Trophoblast cell (in vitro differentiated cells and primary cell): ENCODE results near the gene SCN5A.

Source experiments
- DNase-seq, 2 donors: peaks; one replicate each; pipeline ENCODE4 v3.0.0-alpha.2; 2016
- H2AFZ ChIP-seq: 2 replicates; pipeline ENCODE4 v1.6.1; 2013; ENCODE audit warnings: low read length, moderate library complexity, mild to moderate bottlenecking; ENCODE audit not compliant: insufficient read depth, poor library complexity
- H2AK5ac ChIP-seq: 2 replicates; pipeline ENCODE4 v1.6.1; 2013; ENCODE audit warnings: mild to moderate bottlenecking, low read length
- H2BK120ac ChIP-seq: 2 replicates; pipeline ENCODE4 v1.6.1; 2013; ENCODE audit warnings: low read length, mild to moderate bottlenecking, moderate library complexity; ENCODE audit not compliant: insufficient read depth, poor library complexity
- H2BK12ac ChIP-seq: 2 replicates; pipeline ENCODE4 v1.6.1; 2013; ENCODE audit warnings: mild to moderate bottlenecking, low read length, moderate library complexity
- H2BK5ac ChIP-seq: 2 replicates; pipeline ENCODE4 v1.6.1; 2013; ENCODE audit warnings: low read length, low read depth, moderate library complexity, mild to moderate bottlenecking; ENCODE audit not compliant: poor library complexity
- H3K14ac ChIP-seq: 2 replicates; pipeline ENCODE4 v1.6.1; 2013; ENCODE audit warnings: mild to moderate bottlenecking, low read length
- H3K18ac ChIP-seq: 2 replicates; pipeline ENCODE4 v1.6.1; 2013; ENCODE audit warnings: mild to moderate bottlenecking, low read length
- H3K23ac ChIP-seq: 2 replicates; pipeline ENCODE4 v1.6.1; 2013; ENCODE audit warnings: low read length
- H3K27ac ChIP-seq: 2 replicates; pipeline ENCODE4 v1.5.1; 2013; ENCODE audit warnings: low read depth, mild to moderate bottlenecking, inconsistent platforms, low read length, moderate library complexity
- H3K27me3 ChIP-seq: 2 replicates; pipeline ENCODE4 v1.6.1; 2013; ENCODE audit warnings: inconsistent platforms, mild to moderate bottlenecking, low read length, moderate library complexity; ENCODE audit not compliant: insufficient read depth
- H3K36me3 ChIP-seq, 2 experiments: 1 replicate in 1 of 2; 2 replicates in 1 of 2; pipeline ENCODE4 v1.6.1; 2013; ENCODE audit warnings: low read length in 2 of 2, mild to moderate bottlenecking in 2 of 2, moderate library complexity in 1 of 2; ENCODE audit not compliant: insufficient read depth in 2 of 2, control insufficient read depth in 1 of 2
- H3K4ac ChIP-seq: 2 replicates; pipeline ENCODE4 v1.6.1; 2013; ENCODE audit warnings: low read depth, mild to moderate bottlenecking, low read length, moderate library complexity
- H3K4me1 ChIP-seq, 2 experiments: 1 replicate in 1 of 2; 2 replicates in 1 of 2; pipeline ENCODE4 v1.6.1; 2013; ENCODE audit warnings: low read length in 2 of 2, mild to moderate bottlenecking in 2 of 2, moderate library complexity in 1 of 2; ENCODE audit not compliant: insufficient read depth in 2 of 2, control insufficient read depth in 1 of 2
- H3K4me2 ChIP-seq: 2 replicates; pipeline ENCODE4 v1.6.1; 2013; ENCODE audit warnings: inconsistent platforms, mild to moderate bottlenecking, low read length, moderate library complexity
- H3K4me3 ChIP-seq: 2 replicates; pipeline ENCODE4 v1.5.1; 2013; ENCODE audit warnings: mild to moderate bottlenecking, low read depth, low read length, inconsistent platforms
- H3K79me1 ChIP-seq: one replicate; pipeline ENCODE4 v1.6.1; 2013; ENCODE audit warnings: low read length
- H3K79me2 ChIP-seq: 2 replicates; pipeline ENCODE4 v1.6.1; 2013; ENCODE audit warnings: low read length, mild to moderate bottlenecking; ENCODE audit not compliant: control insufficient read depth, insufficient read depth, poor library complexity
- H3K9ac ChIP-seq: 2 replicates; pipeline ENCODE4 v1.6.1; 2013; ENCODE audit warnings: mild to moderate bottlenecking, low read length
- H3K9me3 ChIP-seq: 2 replicates; pipeline ENCODE4 v1.6.1; 2013; ENCODE audit warnings: low read depth, mild to moderate bottlenecking, control low read depth, inconsistent platforms, low read length; ENCODE audit not compliant: insufficient read depth
- H4K12ac ChIP-seq: 2 replicates; pipeline ENCODE4 v1.6.1; 2013; ENCODE audit warnings: low read depth, mild to moderate bottlenecking, low read length, moderate library complexity
- H4K8ac ChIP-seq: 2 replicates; pipeline ENCODE4 v1.6.1; 2013; ENCODE audit warnings: low read depth, mild to moderate bottlenecking, low read length, moderate library complexity
- H4K91ac ChIP-seq: one replicate; pipeline ENCODE4 v1.6.1; 2013; ENCODE audit warnings: low read depth, mild to moderate bottlenecking, low read length, moderate library complexity
- WGBS: extraction: QIAGEN DNeasy Blood & Tissue Kit; methylation state at CpG from one replicate; pipeline ENCODE4 v1.1.7; 2013; ENCODE audit warnings: missing lambda C conversion rate; ENCODE audit not compliant: insufficient read length, insufficient coverage; ENCODE audit errors: extremely low coverage; 5-methylcytosine and 5-hydroxymethylcytosine counted together

SCN5A gene

GRCh38 chr3:38601956-38602550, 47.4 kb downstream of the SCN5A start:
- Histone ChIP-seq H3K14ac (no peak overlapping the region), H3K79me2 (no peaks in the 10 kb centered on the region), H3K27me3 (no peaks in the 10 kb centered on the region), H4K91ac (no peak overlapping the region), H4K8ac (no peak overlapping the region), H3K36me3 (no peaks in the 10 kb centered on the region), H4K12ac (no peak overlapping the region), H3K4me1 (peaks cover 0 to 3% of the 10 kb centered on the region in 2 experiments), H2BK120ac (no peak overlapping the region), H3K9me3 (peaks cover 5% of the 10 kb centered on the region), H3K79me1 (no peaks in the 10 kb centered on the region), H3K4me3 (no peak overlapping the region), H2AFZ (no peak overlapping the region), H2AK5ac (no peak overlapping the region), H2BK5ac (no peak overlapping the region), H3K4ac (no peak overlapping the region), H3K23ac (no peak overlapping the region), H3K9ac (no peak overlapping the region), H3K27ac (no peak overlapping the region), H2BK12ac (no peak overlapping the region), H3K18ac (no peak overlapping the region), H3K4me2 (no peak overlapping the region)
- no peak for DNase-seq
- WGBS = no CpG with 5 or more reads among the region's 3 CpGs

DNA sequence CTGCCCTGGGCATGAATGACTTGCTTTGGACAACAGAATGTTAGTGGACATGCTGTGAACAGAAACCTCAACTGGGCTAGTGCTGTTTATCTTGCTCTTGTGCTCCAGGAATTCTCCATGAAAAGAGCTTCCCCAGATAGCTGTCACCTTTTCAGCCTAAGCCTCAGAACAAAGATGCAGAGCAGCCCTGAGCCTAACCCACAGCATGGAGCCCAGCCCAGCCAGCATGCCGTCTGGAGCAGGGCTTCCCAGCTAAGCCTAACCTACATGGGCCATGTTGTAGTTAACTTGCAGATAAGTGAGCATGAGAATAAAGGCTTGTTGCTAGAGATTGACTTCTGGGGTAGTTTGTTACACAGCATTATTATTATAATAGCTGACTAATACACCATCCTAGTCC, 48.9 kb downstream of the SCN5A start:
- no peak overlapping the region for H4K91ac ChIP-seq
- H3K4ac ChIP-seq = no peak overlapping the region
- H2BK12ac ChIP-seq = no peak overlapping the region
- no peak overlapping the region for H2AFZ ChIP-seq
- H3K9ac ChIP-seq = no peak overlapping the region
- DNase-seq = peak in 1 of 2 donors; percentile 2
- no peak overlapping the region for H3K14ac ChIP-seq
- H3K27ac ChIP-seq = no peak overlapping the region
- no peaks in the 10 kb centered on the region for H3K79me2 ChIP-seq
- H2BK120ac ChIP-seq = no peak overlapping the region
- no peak overlapping the region for H3K23ac ChIP-seq
- H3K4me2 ChIP-seq = no peak overlapping the region
- H2AK5ac ChIP-seq = no peak overlapping the region
- no peak overlapping the region for H2BK5ac ChIP-seq
- no peaks in the 10 kb centered on the region for H3K79me1 ChIP-seq
- WGBS = no CpG with 5 or more reads among the region's 1 CpG
- H3K27me3 ChIP-seq = no peaks in the 10 kb centered on the region
- peaks cover 0 to 3% of the 10 kb centered on the region in 2 experiments for H3K4me1 ChIP-seq
- H3K4me3 ChIP-seq = no peak overlapping the region
- H4K8ac ChIP-seq = no peak overlapping the region
- H3K18ac ChIP-seq = no peak overlapping the region
- H3K9me3 ChIP-seq = peaks cover 1% of the 10 kb centered on the region
- H3K36me3 ChIP-seq = no peaks in the 10 kb centered on the region
- H4K12ac ChIP-seq = no peak overlapping the region

GRCh38 chr3:38599886-38600285, 49.6 kb downstream of the SCN5A start:
- Histone ChIP-seq H3K27ac (no peak overlapping the region), H3K4me1 (peaks cover 0 to 3% of the 10 kb centered on the region in 2 experiments), H3K23ac (no peak overlapping the region), H2AFZ (no peak overlapping the region), H4K8ac (no peak overlapping the region), H4K91ac (no peak overlapping the region), H3K4me3 (no peak overlapping the region), H4K12ac (no peak overlapping the region), H3K4ac (no peak overlapping the region), H2BK12ac (no peak overlapping the region), H3K4me2 (no peak overlapping the region), H3K79me2 (no peaks in the 10 kb centered on the region), H3K14ac (no peak overlapping the region), H3K9me3 (peaks cover 1% of the 10 kb centered on the region), H2BK120ac (no peak overlapping the region), H3K79me1 (no peaks in the 10 kb centered on the region), H3K27me3 (no peaks in the 10 kb centered on the region), H3K9ac (no peak overlapping the region), H2BK5ac (no peak overlapping the region), H3K36me3 (no peaks in the 10 kb centered on the region), H3K18ac (no peak overlapping the region), H2AK5ac (no peak overlapping the region)
- DNase-seq = no peak
- WGBS = no CpG with 5 or more reads among the region's 2 CpGs

DNA sequence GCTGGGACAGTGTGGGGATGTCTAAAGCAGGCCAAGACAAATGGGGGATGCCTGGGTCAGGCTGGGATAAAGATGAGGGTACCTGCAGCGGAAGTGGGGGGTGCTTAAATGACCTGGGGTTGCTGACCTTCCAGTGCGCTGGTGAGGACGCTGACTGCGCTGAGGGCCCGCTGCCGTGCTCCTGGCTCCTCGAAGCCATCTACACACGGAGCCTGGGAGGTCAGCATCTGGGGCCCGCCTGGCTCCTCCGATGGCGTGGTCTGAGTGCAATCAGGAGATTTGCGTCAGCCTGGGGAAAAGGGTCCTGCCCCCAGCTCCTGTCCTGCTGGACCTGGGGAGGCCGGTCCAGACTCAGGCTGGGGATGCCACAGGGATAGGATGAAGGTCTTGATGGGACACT, 50.7 kb downstream of the SCN5A start:
- Histone ChIP-seq H2AK5ac (no peak overlapping the region), H4K8ac (no peak overlapping the region), H3K27me3 (no peaks in the 10 kb centered on the region), H3K23ac (no peak overlapping the region), H3K79me1 (no peaks in the 10 kb centered on the region), H2BK120ac (no peak overlapping the region), H3K79me2 (no peaks in the 10 kb centered on the region), H4K91ac (no peak overlapping the region), H3K4me1 (peaks cover 0 to 3% of the 10 kb centered on the region in 2 experiments), H3K14ac (no peak overlapping the region), H3K9ac (no peak overlapping the region), H2BK12ac (no peak overlapping the region), H3K36me3 (no peaks in the 10 kb centered on the region), H3K4me3 (no peak overlapping the region), H3K4me2 (no peak overlapping the region), H3K18ac (no peak overlapping the region), H2BK5ac (no peak overlapping the region), H3K4ac (no peak overlapping the region), H4K12ac (no peak overlapping the region), H3K9me3 (peaks cover 1% of the 10 kb centered on the region), H2AFZ (no peak overlapping the region), H3K27ac (no peak overlapping the region)
- WGBS = no CpG with 5 or more reads among the region's 13 CpGs
- DNase-seq = no peak
